Measurements from ENCODE around the gene DMRT1.
A peak's percentile ranks its signal among the peaks of the same experiment; 100 is the strongest.

The DMRT1 gene

GRCh38 chr9:973295-973834, 131.9 kb downstream of the DMRT1 start:
- DNase-seq, result no peak

- no peak for DNase-seq
Observed at GRCh38 chr9:974031-974995, 132.8 kb downstream of the DMRT1 start.

DNA sequence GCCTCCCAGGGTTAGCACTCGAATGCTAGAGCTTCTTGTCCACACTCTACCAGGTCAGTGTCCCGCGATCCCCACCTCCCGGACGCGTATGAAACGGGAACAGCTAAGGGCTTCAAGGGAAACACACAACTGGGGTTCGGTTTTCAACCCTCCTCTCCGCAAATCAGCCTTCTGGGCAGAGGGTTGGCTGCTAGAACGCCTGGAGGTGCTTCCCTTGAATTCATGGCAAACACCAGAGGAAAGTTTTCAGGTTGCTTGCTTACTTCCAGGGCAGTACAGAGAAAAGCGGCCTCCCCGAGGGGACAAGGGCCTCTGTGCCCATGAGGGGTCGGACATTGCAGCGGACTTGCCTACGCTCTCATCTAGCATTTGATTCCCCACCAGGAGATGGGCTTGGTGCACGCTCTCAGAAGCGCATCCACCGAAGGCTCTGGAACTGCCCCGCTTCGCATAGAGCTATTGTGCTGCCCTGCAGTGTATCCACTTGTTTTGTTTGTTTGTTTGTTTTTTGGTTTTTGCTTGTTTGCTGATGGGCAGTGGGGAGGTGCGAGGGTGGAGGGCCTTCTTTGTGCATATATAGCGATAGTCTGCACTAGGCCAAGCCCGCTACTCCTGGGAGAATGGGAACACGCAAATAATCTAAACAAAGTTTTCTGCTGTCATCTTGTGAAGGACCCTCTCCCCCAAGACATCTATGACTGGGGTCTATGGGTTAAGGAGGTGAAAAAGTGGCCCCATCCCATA, 133.7 kb downstream of the DMRT1 start:
- no peak for DNase-seq

GRCh38 chr9:975740-976257, 134.3 kb downstream of the DMRT1 start:
- DNase-seq, result no peak

- DNase-seq, result peak; percentile 64
Observed at GRCh38 chr9:976258-976942, 134.9 kb downstream of the DMRT1 start, which contains the start of gene DMRT3. Gene DMRT3, plus strand, starts transcription at chr9:976655. Its CDS starts 347 bp downstream, at chr9:977002.

DNA sequence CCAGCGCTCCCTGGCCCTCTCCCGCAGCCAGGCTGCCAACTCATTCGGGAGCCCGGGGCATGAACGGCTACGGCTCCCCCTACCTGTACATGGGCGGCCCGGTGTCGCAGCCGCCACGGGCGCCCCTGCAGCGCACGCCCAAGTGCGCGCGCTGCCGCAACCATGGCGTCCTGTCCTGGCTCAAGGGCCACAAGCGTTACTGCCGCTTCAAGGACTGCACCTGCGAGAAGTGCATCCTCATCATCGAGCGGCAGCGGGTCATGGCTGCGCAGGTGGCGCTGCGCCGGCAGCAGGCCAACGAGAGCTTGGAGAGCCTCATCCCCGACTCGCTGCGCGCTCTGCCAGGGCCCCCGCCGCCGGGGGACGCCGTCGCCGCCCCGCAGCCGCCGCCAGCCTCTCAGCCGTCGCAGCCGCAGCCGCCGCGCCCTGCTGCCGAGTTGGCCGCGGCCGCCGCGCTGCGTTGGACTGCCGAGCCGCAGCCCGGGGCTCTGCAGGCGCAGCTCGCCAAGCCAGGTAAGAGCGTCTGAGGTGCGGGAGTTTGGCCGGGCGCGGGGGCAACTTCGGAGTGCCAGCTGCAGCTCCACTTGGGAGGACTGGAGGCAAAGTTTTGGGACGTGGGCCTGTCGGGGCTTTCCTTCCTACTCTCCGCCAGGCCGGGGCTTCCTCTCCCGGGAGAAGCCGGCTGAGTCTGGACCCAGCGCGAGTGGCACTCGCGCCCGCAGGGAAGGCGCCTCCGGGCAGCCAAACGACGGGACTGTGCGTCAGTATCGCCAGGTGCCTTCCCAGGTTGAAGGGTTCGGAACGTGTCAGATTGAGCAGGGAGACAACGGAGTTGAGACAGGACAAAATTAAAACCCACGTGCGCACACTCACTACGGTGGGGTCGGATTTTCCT, 135.7 kb downstream of the DMRT1 start:
- DNase-seq, result peak; percentile 64

DNA sequence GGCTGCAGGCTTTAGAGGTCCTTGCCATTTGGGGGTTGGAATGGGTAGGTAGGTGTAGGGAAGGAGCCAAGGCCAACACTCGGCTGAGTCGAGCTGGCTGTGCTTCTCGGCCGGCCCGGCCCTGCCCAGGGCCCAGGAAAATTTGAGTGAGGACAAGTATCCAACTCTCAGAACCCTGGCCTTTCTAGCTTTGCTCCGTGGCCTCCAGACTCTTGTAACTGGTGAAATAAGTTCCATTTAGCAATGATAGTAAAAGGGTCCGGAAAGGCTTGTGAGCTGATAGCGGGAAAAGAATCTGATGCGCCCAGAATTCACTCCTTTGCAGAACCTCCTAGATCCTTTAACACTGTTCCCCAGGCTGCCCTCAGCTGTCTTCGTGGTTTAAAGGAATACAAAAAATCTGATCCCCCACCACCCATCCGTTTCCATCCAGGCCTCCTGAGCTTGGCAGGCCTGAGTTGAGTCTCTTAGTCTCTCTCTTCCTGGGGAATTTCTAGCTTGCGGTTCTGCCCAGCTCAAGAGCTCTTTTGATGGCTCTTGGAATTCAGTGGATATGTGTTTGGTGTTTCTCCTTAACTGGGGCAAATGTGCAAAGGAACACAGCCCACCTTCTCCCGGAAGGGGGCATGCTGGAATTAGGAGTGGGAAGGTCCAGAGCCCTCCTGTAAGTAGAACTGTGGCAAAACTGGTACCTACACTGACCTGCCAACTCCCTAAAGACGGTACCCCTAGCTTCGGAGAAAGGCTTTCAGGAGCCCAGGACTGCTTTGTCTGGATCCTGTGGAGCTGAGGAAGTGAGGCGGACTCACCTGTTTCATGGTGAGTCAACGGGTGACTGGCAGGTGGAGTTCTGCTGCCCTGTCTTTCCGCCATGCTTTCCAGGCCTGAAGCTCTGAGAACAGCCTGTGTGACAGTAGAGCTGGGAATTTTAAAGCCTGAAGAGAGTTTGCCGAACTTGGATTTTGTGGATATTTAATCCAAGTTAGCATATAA, 136.6 kb downstream of the DMRT1 start:
- DNase-seq, result peak; percentile 3

GRCh38 chr9:979983-980382, 138.5 kb downstream of the DMRT1 start:
- no peak for DNase-seq

GRCh38 chr9:980640-981039, 139.1 kb downstream of the DMRT1 start:
- no peak for DNase-seq

DNA sequence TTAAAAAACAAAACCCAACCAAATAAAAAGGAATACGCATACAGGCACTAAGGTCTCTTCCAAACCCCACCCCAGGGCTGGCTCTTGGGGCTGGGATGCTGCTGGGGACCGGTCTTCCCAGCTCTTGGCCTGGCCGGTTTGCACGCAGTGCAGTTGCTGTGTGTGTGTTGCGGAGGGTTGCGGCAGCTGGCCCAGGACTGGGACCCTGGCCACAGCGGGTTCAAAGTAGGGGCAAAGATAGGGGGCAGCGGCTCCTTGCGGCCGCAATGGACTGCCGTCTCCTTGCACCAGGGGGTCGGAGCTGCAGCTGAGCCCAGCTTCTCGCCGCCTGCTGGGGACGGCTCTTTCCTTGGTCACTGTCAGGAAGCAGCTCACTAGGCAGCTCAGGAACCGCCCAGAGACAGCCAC, 140.0 kb downstream of the DMRT1 start:
- no peak for DNase-seq

DNA sequence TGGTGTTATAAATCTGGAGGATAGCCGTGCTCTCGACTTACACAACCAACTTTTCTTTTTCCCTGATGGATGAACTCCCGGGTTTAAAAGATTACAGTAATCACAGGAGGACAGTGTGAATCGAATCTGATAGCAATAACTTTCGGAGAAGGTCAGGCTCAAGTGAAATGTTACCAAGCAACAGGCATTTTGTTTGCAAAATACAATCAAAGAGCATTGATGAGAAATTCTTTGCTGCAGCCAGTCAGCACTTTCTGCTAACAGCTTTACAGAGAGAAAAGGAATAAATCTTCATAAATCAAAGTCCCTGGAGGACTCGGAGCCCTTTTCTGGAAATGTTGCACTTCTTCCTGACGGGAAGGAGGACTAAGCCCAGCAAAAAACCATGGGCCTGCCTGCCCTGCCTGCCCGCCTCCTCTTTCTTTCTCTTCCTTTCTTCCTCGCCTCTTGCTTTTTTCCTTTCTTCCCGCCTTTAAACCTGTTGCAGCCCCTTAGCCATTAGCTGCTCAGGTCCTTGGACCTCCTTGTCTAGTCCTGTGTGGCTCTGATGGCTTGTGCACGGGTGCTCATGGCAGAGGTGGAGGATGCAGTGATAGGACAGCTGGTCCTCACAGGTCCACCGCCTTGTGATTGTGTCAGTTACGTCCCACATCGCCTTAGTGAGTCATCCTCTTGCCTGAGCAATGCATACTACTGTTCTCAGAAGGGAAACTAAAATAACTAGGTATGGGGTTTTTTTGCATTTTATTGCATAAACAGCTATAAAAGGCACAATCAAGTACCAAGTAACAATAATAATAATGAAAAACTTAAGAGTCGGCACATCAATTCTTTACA, 141.1 kb downstream of the DMRT1 start:
- no peak for DNase-seq

GRCh38 chr9:994005-994404, 152.5 kb downstream of the DMRT1 start:
- no peak for DNase-seq

GRCh38 chr9:995192-995591, 153.7 kb downstream of the DMRT1 start:
- no peak for DNase-seq

DNA sequence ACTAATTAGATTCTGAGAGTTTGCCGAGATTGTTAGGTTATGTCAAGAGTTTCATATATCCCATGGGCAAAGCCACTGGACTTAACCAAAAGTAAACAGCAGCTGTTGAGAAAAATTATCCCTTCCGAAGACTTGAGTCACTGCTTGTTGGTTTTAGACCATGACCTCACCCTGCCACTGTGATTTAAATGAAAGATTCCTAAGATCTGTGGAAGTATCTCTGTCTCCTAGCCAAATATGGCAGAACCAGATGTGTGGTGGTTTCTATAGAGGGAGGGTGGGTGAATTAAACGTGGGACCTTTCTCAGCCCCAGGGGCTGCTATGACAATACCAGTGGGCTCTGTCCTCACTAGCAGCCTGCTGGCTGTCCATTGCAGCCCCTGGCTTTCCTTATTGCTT, 154.3 kb downstream of the DMRT1 start:
- DNase-seq, result peak; percentile 57

DNA sequence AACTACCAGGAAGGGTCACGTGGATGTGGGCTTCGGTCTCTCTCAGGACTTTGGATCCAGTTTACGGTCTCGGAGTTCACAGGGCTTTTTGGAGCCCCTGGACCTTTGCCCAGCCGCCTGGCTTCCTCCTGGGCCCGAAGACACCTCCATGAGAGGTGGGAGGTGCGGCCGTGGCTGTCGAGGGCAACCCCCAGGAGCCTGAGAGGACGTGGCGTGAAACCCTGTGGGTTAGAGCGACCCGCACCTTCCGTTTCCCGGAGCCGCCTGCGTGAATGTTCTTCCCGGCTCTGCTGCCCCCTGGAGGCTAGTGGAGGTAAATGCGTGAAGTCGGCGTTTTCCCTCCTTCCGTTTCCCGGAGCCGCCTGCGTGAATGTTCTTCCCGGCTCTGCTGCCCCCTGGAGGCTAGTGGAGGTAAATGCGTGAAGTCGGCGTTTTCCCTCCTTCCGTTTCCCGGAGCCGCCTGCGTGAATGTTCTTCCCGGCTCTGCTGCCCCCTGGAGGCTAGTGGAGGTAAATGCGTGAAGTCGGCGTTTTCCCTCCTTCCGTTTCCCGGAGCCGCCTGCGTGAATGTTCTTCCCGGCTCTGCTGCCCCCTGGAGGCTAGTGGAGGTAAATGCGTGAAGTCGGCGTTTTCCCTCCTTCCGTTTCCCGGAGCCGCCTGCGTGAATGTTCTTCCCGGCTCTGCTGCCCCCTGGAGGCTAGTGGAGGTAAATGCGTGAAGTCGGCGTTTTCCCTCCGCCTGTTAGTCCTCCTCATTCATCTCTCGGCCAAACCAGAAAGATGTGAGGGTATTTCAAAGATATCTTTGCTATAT, 157.0 kb downstream of the DMRT1 start:
- peak; percentile 33 for DNase-seq

- DNase-seq, result no peak
Observed at GRCh38 chr9:1001838-1002237, 160.3 kb downstream of the DMRT1 start.

- no peak for DNase-seq
Observed at GRCh38 chr9:1002678-1003077, 161.2 kb downstream of the DMRT1 start.

- peak; percentile 37 for DNase-seq
Observed at GRCh38 chr9:1005043-1005667, 163.7 kb downstream of the DMRT1 start.
